Trophoblast cell (in vitro differentiated cells and primary cell): ENCODE results near the gene CREB5.

Source experiments
- DNase-seq, 2 donors: peaks; one replicate each; pipeline ENCODE4 v3.0.0-alpha.2; 2016
- H2AFZ ChIP-seq: 2 replicates; pipeline ENCODE4 v1.6.1; 2013; ENCODE audit warnings: low read length, moderate library complexity, mild to moderate bottlenecking; ENCODE audit not compliant: insufficient read depth, poor library complexity
- H2AK5ac ChIP-seq: 2 replicates; pipeline ENCODE4 v1.6.1; 2013; ENCODE audit warnings: mild to moderate bottlenecking, low read length
- H2BK120ac ChIP-seq: 2 replicates; pipeline ENCODE4 v1.6.1; 2013; ENCODE audit warnings: low read length, mild to moderate bottlenecking, moderate library complexity; ENCODE audit not compliant: insufficient read depth, poor library complexity
- H2BK12ac ChIP-seq: 2 replicates; pipeline ENCODE4 v1.6.1; 2013; ENCODE audit warnings: mild to moderate bottlenecking, low read length, moderate library complexity
- H2BK5ac ChIP-seq: 2 replicates; pipeline ENCODE4 v1.6.1; 2013; ENCODE audit warnings: low read length, low read depth, moderate library complexity, mild to moderate bottlenecking; ENCODE audit not compliant: poor library complexity
- H3K14ac ChIP-seq: 2 replicates; pipeline ENCODE4 v1.6.1; 2013; ENCODE audit warnings: mild to moderate bottlenecking, low read length
- H3K18ac ChIP-seq: 2 replicates; pipeline ENCODE4 v1.6.1; 2013; ENCODE audit warnings: mild to moderate bottlenecking, low read length
- H3K23ac ChIP-seq: 2 replicates; pipeline ENCODE4 v1.6.1; 2013; ENCODE audit warnings: low read length
- H3K27ac ChIP-seq: 2 replicates; pipeline ENCODE4 v1.5.1; 2013; ENCODE audit warnings: low read depth, mild to moderate bottlenecking, inconsistent platforms, low read length, moderate library complexity
- H3K27me3 ChIP-seq: 2 replicates; pipeline ENCODE4 v1.6.1; 2013; ENCODE audit warnings: inconsistent platforms, mild to moderate bottlenecking, low read length, moderate library complexity; ENCODE audit not compliant: insufficient read depth
- H3K36me3 ChIP-seq, 2 experiments: 1 replicate in 1 of 2; 2 replicates in 1 of 2; pipeline ENCODE4 v1.6.1; 2013; ENCODE audit warnings: low read length in 2 of 2, mild to moderate bottlenecking in 2 of 2, moderate library complexity in 1 of 2; ENCODE audit not compliant: insufficient read depth in 2 of 2, control insufficient read depth in 1 of 2
- H3K4ac ChIP-seq: 2 replicates; pipeline ENCODE4 v1.6.1; 2013; ENCODE audit warnings: low read depth, mild to moderate bottlenecking, low read length, moderate library complexity
- H3K4me1 ChIP-seq, 2 experiments: 1 replicate in 1 of 2; 2 replicates in 1 of 2; pipeline ENCODE4 v1.6.1; 2013; ENCODE audit warnings: low read length in 2 of 2, mild to moderate bottlenecking in 2 of 2, moderate library complexity in 1 of 2; ENCODE audit not compliant: insufficient read depth in 2 of 2, control insufficient read depth in 1 of 2
- H3K4me2 ChIP-seq: 2 replicates; pipeline ENCODE4 v1.6.1; 2013; ENCODE audit warnings: inconsistent platforms, mild to moderate bottlenecking, low read length, moderate library complexity
- H3K4me3 ChIP-seq: 2 replicates; pipeline ENCODE4 v1.5.1; 2013; ENCODE audit warnings: mild to moderate bottlenecking, low read depth, low read length, inconsistent platforms
- H3K79me1 ChIP-seq: one replicate; pipeline ENCODE4 v1.6.1; 2013; ENCODE audit warnings: low read length
- H3K79me2 ChIP-seq: 2 replicates; pipeline ENCODE4 v1.6.1; 2013; ENCODE audit warnings: low read length, mild to moderate bottlenecking; ENCODE audit not compliant: control insufficient read depth, insufficient read depth, poor library complexity
- H3K9ac ChIP-seq: 2 replicates; pipeline ENCODE4 v1.6.1; 2013; ENCODE audit warnings: mild to moderate bottlenecking, low read length
- H3K9me3 ChIP-seq: 2 replicates; pipeline ENCODE4 v1.6.1; 2013; ENCODE audit warnings: low read depth, mild to moderate bottlenecking, control low read depth, inconsistent platforms, low read length; ENCODE audit not compliant: insufficient read depth
- H4K12ac ChIP-seq: 2 replicates; pipeline ENCODE4 v1.6.1; 2013; ENCODE audit warnings: low read depth, mild to moderate bottlenecking, low read length, moderate library complexity
- H4K8ac ChIP-seq: 2 replicates; pipeline ENCODE4 v1.6.1; 2013; ENCODE audit warnings: low read depth, mild to moderate bottlenecking, low read length, moderate library complexity
- H4K91ac ChIP-seq: one replicate; pipeline ENCODE4 v1.6.1; 2013; ENCODE audit warnings: low read depth, mild to moderate bottlenecking, low read length, moderate library complexity
- WGBS: extraction: QIAGEN DNeasy Blood & Tissue Kit; methylation state at CpG from one replicate; pipeline ENCODE4 v1.1.7; 2013; ENCODE audit warnings: missing lambda C conversion rate; ENCODE audit not compliant: insufficient read length, insufficient coverage; ENCODE audit errors: extremely low coverage; 5-methylcytosine and 5-hydroxymethylcytosine counted together

CREB5 gene

DNA sequence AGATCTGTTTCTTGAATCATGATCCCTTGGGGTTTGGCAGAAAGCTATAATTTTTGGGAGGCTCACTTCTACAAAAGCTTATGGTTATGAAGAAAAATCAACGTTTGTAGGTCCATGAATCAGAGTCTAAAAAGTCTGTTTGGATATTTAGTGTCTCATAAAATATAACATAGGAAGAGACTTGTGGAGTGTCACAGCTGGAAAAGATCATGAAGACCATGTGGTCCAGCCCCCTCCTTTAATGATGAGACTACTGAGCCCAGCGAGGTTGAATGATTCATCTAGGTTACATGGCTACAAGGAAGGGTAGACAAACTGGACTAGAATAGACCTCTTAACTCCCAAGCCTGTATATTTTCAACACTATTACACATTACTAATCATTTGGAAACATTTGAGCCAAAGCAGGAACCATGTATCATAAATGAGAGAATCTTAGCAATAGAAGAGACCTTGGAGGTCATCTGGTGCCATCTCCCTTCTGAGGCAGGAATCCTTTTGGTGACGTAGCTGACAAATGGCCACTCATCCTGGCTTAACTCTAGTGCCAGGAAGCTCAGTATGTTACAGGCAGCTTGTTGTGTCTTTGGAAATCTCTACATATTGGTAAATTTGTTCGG is 152.5 kb downstream of the CREB5 start:
- Histone ChIP-seq H3K4me1 (no peaks in the 10 kb centered on the region), H3K79me1 (no peaks in the 10 kb centered on the region), H2AK5ac (no peak overlapping the region), H3K14ac (no peak overlapping the region), H3K4ac (no peak overlapping the region), H3K4me2 (no peak overlapping the region), H2BK120ac (no peak overlapping the region), H3K36me3 (no peaks in the 10 kb centered on the region), H3K9ac (no peak overlapping the region), H3K23ac (no peak overlapping the region), H4K12ac (no peak overlapping the region), H2BK5ac (no peak overlapping the region), H3K18ac (no peak overlapping the region), H3K79me2 (no peaks in the 10 kb centered on the region), H2BK12ac (no peak overlapping the region), H4K8ac (no peak overlapping the region), H3K27me3 (no peaks in the 10 kb centered on the region), H4K91ac (no peak overlapping the region), H3K9me3 (no peaks in the 10 kb centered on the region), H2AFZ (no peak overlapping the region), H3K4me3 (no peak overlapping the region), H3K27ac (no peak overlapping the region)
- no peak for DNase-seq
- WGBS: no CpG with 5 or more reads among the region's 4 CpGs

DNA sequence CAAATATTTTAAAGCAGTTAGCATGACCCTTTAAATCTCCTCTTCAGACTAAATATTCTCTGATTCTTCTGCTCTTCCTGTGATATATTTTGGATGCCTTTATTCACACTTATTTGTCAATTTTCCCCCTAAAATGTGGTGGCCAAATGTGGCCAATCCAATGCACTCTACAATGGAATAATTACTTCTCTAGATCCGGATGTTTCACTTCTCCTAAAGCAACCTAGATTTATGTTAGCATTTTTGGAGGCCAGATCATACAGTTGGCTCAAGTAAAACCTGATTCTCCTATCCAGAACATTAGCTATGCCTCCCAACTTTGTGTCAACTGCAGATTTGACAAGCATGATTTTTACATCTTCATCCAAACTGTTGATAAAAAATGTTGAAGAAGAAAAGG is 153.7 kb downstream of the CREB5 start:
- no peak overlapping the region for H3K4ac ChIP-seq
- no peak overlapping the region for H2BK12ac ChIP-seq
- no peak overlapping the region for H4K91ac ChIP-seq
- H3K27ac ChIP-seq: no peak overlapping the region
- no peaks in the 10 kb centered on the region for H3K36me3 ChIP-seq
- H3K14ac ChIP-seq: no peak overlapping the region
- no peak overlapping the region for H2AFZ ChIP-seq
- H3K27me3 ChIP-seq: no peaks in the 10 kb centered on the region
- H3K79me1 ChIP-seq: no peaks in the 10 kb centered on the region
- no peak overlapping the region for H3K4me2 ChIP-seq
- no peak overlapping the region for H3K18ac ChIP-seq
- no peak overlapping the region for H3K4me3 ChIP-seq
- WGBS: no CpG with 5 or more reads among the region's 1 CpG
- no peak for DNase-seq
- H3K79me2 ChIP-seq: no peaks in the 10 kb centered on the region
- H3K9me3 ChIP-seq: no peaks in the 10 kb centered on the region
- no peaks in the 10 kb centered on the region for H3K4me1 ChIP-seq
- no peak overlapping the region for H3K23ac ChIP-seq
- H3K9ac ChIP-seq: no peak overlapping the region
- no peak overlapping the region for H2BK120ac ChIP-seq
- H2BK5ac ChIP-seq: no peak overlapping the region
- no peak overlapping the region for H4K12ac ChIP-seq
- no peak overlapping the region for H2AK5ac ChIP-seq
- no peak overlapping the region for H4K8ac ChIP-seq

DNA sequence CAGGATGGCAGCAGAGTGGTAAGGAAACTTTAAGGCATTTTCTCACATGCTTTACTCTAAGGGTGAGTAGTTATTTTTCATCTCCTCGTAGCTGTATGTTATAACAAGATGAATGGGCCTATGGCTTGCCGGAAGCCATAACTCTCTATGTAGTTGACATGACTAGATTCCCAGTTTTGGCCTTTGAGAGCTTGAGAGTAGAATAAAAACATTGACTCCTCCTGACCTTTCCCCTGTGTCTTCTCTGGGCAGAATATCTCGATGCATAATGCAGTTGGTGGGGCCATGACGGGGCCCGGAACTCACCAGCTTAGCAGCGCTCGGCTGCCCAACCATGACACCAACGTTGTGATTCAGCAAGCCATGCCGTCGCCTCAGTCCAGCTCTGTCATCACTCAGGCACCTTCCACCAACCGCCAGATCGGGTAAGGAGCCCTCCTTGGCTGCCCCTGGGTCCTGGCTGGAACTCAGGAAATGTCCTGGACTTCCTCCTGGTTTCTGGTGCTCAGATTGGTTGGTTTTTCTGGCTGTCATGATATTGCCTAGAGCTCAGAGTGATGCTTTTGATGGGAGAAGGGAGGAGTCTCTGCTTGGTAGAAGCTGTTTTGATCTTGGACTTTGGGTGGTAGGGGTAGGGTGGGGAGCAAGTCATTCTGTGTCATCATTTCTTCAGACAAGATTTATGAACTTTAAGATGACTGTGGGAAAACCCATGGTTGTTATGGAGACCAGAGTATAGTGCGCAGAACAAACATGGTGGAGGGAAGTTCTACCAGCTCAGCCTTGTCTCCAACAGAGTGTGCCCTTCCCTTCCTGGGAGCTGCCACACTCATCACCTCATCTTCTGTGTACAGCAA is 158.0 kb downstream of the CREB5 start:
- H3K14ac ChIP-seq: no peak overlapping the region
- no peak overlapping the region for H3K18ac ChIP-seq
- H3K9ac ChIP-seq: no peak overlapping the region
- no peak overlapping the region for H2BK12ac ChIP-seq
- H3K4me1 ChIP-seq: no peaks in the 10 kb centered on the region
- H3K4me3 ChIP-seq: no peak overlapping the region
- no peak overlapping the region for H2AFZ ChIP-seq
- no peaks in the 10 kb centered on the region for H3K79me2 ChIP-seq
- H2AK5ac ChIP-seq: no peak overlapping the region
- H3K4me2 ChIP-seq: no peak overlapping the region
- no peak overlapping the region for H3K4ac ChIP-seq
- no peak overlapping the region for H3K27ac ChIP-seq
- H4K12ac ChIP-seq: no peak overlapping the region
- no peaks in the 10 kb centered on the region for H3K27me3 ChIP-seq
- no peak overlapping the region for H4K91ac ChIP-seq
- WGBS: no CpG with 5 or more reads among the region's 13 CpGs
- H2BK5ac ChIP-seq: no peak overlapping the region
- H2BK120ac ChIP-seq: no peak overlapping the region
- no peaks in the 10 kb centered on the region for H3K9me3 ChIP-seq
- peak; percentile 36 for DNase-seq
- H3K36me3 ChIP-seq: no peaks in the 10 kb centered on the region
- H3K79me1 ChIP-seq: no peaks in the 10 kb centered on the region
- H4K8ac ChIP-seq: no peak overlapping the region
- no peak overlapping the region for H3K23ac ChIP-seq

DNA sequence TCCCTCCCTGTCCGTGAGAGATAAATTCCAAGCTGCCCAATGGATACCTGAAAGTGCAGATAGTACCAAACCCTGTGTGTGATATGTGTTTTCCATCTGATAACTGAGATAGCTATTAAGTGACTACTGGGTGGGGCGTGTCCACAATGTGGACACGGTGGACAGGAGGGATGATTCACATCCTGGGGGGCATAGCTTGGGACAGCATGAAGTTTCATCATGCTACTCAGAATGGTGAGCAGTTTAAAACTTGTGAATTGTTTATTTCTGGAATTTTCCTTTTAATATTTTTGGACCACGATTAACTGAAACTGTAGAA is 158.6 kb downstream of the CREB5 start:
- whole genome bisulfite sequencing: no CpG with 5 or more reads among the region's 4 CpGs
- H3K79me1 ChIP-seq: no peaks in the 10 kb centered on the region

More for the DNA sequence above, 158.6 kb downstream of the CREB5 start:
- H3K27me3 ChIP-seq: no peaks in the 10 kb centered on the region
- no peak overlapping the region for H2AFZ ChIP-seq
- H2BK12ac ChIP-seq: no peak overlapping the region
- H3K18ac ChIP-seq: no peak overlapping the region
- no peak overlapping the region for H3K23ac ChIP-seq
- no peak overlapping the region for H3K4ac ChIP-seq
- H3K36me3 ChIP-seq: no peaks in the 10 kb centered on the region
- H3K4me3 ChIP-seq: no peak overlapping the region
- no peak overlapping the region for H2BK120ac ChIP-seq
- H4K12ac ChIP-seq: no peak overlapping the region
- H2BK5ac ChIP-seq: no peak overlapping the region
- H3K27ac ChIP-seq: no peak overlapping the region
- no peak overlapping the region for H4K8ac ChIP-seq
- no peak overlapping the region for H2AK5ac ChIP-seq
- peak; percentile 85 to 93 for DNase-seq
- no peak overlapping the region for H3K14ac ChIP-seq
- no peak overlapping the region for H3K9ac ChIP-seq
- no peaks in the 10 kb centered on the region for H3K4me1 ChIP-seq
- H3K4me2 ChIP-seq: no peak overlapping the region
- H3K79me2 ChIP-seq: no peaks in the 10 kb centered on the region
- no peak overlapping the region for H4K91ac ChIP-seq
- H3K9me3 ChIP-seq: no peaks in the 10 kb centered on the region
